Fibroblast of lung (primary cell): ENCODE results near the gene ASTN2. TPM values are rescaled to one million over a fixed set of nuclear protein-coding genes. Genes with fewer than 3 reads are reported as not detected.

Source experiments
- DNase-seq, 2 donors: peaks; one replicate each; pipeline versions ENCODE4 v3.0.0 to v3.0.0-alpha.2; 2010; ENCODE audit warnings: low read depth in 2 of 2
- H2AFZ ChIP-seq: 2 replicates; pipeline ENCODE4 v1.5.1; 2012; ENCODE audit warnings: low read length, control low read depth, inconsistent platforms
- H3K27ac ChIP-seq: 2 replicates; pipeline ENCODE4 v1.5.1; 2011; ENCODE audit warnings: low read length, control low read depth; ENCODE audit not compliant: insufficient read depth
- H3K27me3 ChIP-seq: 2 replicates; pipeline ENCODE4 v1.5.1; 2011; ENCODE audit warnings: mild to moderate bottlenecking, low read length; ENCODE audit not compliant: control insufficient read depth, insufficient read depth
- H3K36me3 ChIP-seq: 2 replicates; pipeline ENCODE4 v1.5.1; 2011; ENCODE audit warnings: low read length; ENCODE audit not compliant: control insufficient read depth, insufficient read depth
- H3K4me1 ChIP-seq: 2 replicates; pipeline ENCODE4 v1.5.1; 2011; ENCODE audit warnings: low read length; ENCODE audit not compliant: control insufficient read depth, insufficient read depth; ENCODE audit errors: extremely low read depth
- H3K4me2 ChIP-seq: 2 replicates; pipeline ENCODE4 v1.5.1; 2011; ENCODE audit warnings: low read length, control low read depth; ENCODE audit not compliant: insufficient read depth; ENCODE audit errors: extremely low read depth
- H3K4me3 ChIP-seq, 4 experiments: fragments of 200-600 bp in 1 of 4; sonication (generic) in 1 of 4; replicated peaks in 1 of 4; 2 replicates each; pipeline ENCODE4 v1.5.1; 2011 to 2016; ENCODE audit warnings: low read length in 4 of 4, low read depth in 3 of 4, mild to moderate bottlenecking in 3 of 4, control low read depth in 2 of 4, inconsistent platforms in 1 of 4, mixed read lengths in 1 of 4; ENCODE audit not compliant: insufficient read depth in 1 of 4; ENCODE audit errors: control extremely low read depth in 1 of 4
- H3K79me2 ChIP-seq: 2 replicates; pipeline ENCODE4 v1.5.1; 2012; ENCODE audit warnings: mild to moderate bottlenecking, low read length, inconsistent platforms; ENCODE audit not compliant: control insufficient read depth, insufficient read depth
- H3K9ac ChIP-seq: 2 replicates; pipeline ENCODE4 v1.5.1; 2011; ENCODE audit warnings: mild to moderate bottlenecking, low read length, control low read depth; ENCODE audit not compliant: insufficient read depth
- H3K9me3 ChIP-seq: 2 replicates; pipeline ENCODE4 v1.5.1; 2012; ENCODE audit warnings: low read depth, low read length; ENCODE audit not compliant: control insufficient read depth, insufficient read depth
- H4K20me1 ChIP-seq: 2 replicates; pipeline ENCODE4 v1.5.1; 2011; ENCODE audit warnings: low read length; ENCODE audit not compliant: control insufficient read depth, insufficient read depth; ENCODE audit errors: extremely low read depth
- CTCF ChIP-seq, 2 donors: IDR thresholded peaks in 1 of 2; conservative IDR thresholded peaks in 1 of 2; 1 replicate in 1 of 2; 2 replicates in 1 of 2; pipeline ENCODE4 v1.5.1; 2011 to 2012; ENCODE audit warnings: low read length in 2 of 2, control low read depth in 1 of 2, inconsistent platforms in 1 of 2, low read depth in 1 of 2, mild to moderate bottlenecking in 1 of 2
- EZH2 ChIP-seq: IDR thresholded peaks from 2 replicates; pipeline ENCODE4 v1.5.1; 2012; ENCODE audit warnings: low read length, control low read depth, mild to moderate bottlenecking; ENCODE audit errors: missing control alignments
- polyA plus RNA-seq, 2 donors: library from polyadenylated mRNA; depleted of rRNA in 1 of 2; stranded (reverse) in 1 of 2; unstranded in 1 of 2; fragments of >200 nt; gene quantifications; 2 replicates each; pipeline ENCODE4 v1.2.1, GENCODE V29; 2011 to 2012; ENCODE audit warnings: missing spikeins in 1 of 2
- total RNA-seq: library from RNA; depleted of rRNA; stranded (reverse); fragments of >200 nt; gene quantifications from 2 replicates; pipeline ENCODE4 v1.2.1, GENCODE V29; 2014

Gene ASTN2
- total and polyA plus RNA-seq, 2 donors (not counting 1 experiment from before 2014, with no cell fraction given) = 2.2 to 19.2 TPM

- no peak overlapping the region for H3K9ac ChIP-seq
- H3K4me3 ChIP-seq = no peak overlapping the region
- no peaks in the 10 kb centered on the region for H3K27me3 ChIP-seq
- DNase-seq = no peak
- no peak for TF ChIP-seq EZH2
- H3K27ac ChIP-seq = no peak overlapping the region
- no peaks in the 10 kb centered on the region for H3K9me3 ChIP-seq
- no peaks in the 10 kb centered on the region for H3K36me3 ChIP-seq
- no peaks in the 10 kb centered on the region for H4K20me1 ChIP-seq
- H3K4me2 ChIP-seq = no peak overlapping the region
- no peak overlapping the region for H2AFZ ChIP-seq
- H3K4me1 ChIP-seq = no peaks in the 10 kb centered on the region
- H3K79me2 ChIP-seq = no peaks in the 10 kb centered on the region
Observed at GRCh38 chr9:117081641-117082317, 333.1 kb downstream of the ASTN2 start.

- no peak overlapping the region for H2AFZ ChIP-seq
- TF ChIP-seq EZH2 = no peak
- TF ChIP-seq CTCF (conservative IDR thresholded peaks at IDR 0.05 in 1 of 2, IDR thresholded peaks at IDR 0.05 in 1 of 2; ENCODE audit: low read depth in 1 of 2, low read length in 2 of 2) = no peak
- no peaks in the 10 kb centered on the region for H3K79me2 ChIP-seq
- no peak for DNase-seq
- H3K4me3 ChIP-seq = no peak overlapping the region
- no peaks in the 10 kb centered on the region for H3K9me3 ChIP-seq
- H3K27ac ChIP-seq = no peak overlapping the region
- H3K4me1 ChIP-seq = no peaks in the 10 kb centered on the region
- no peaks in the 10 kb centered on the region for H4K20me1 ChIP-seq
- H3K36me3 ChIP-seq = no peaks in the 10 kb centered on the region
- no peak overlapping the region for H3K4me2 ChIP-seq
- no peak overlapping the region for H3K9ac ChIP-seq
- no peaks in the 10 kb centered on the region for H3K27me3 ChIP-seq
Observed at GRCh38 chr9:117080765-117081390, 334.0 kb downstream of the ASTN2 start.

- Histone ChIP-seq H3K9ac (no peak overlapping the region), H4K20me1 (no peaks in the 10 kb centered on the region), H3K4me1 (no peaks in the 10 kb centered on the region)
Observed at GRCh38 chr9:117076571-117077290, 338.1 kb downstream of the ASTN2 start.

More at GRCh38 chr9:117076571-117077290, 338.1 kb downstream of the ASTN2 start:
- Histone ChIP-seq H2AFZ (no peak overlapping the region), H3K79me2 (no peaks in the 10 kb centered on the region), H3K4me3 (no peak overlapping the region), H3K27ac (no peak overlapping the region), H3K4me2 (no peak overlapping the region), H3K9me3 (no peaks in the 10 kb centered on the region), H3K27me3 (no peaks in the 10 kb centered on the region), H3K36me3 (no peaks in the 10 kb centered on the region)
- TF ChIP-seq EZH2 = no peak
- TF ChIP-seq CTCF (conservative IDR thresholded peaks at IDR 0.05 in 1 of 2, IDR thresholded peaks at IDR 0.05 in 1 of 2; ENCODE audit: low read depth in 1 of 2, low read length in 2 of 2) = no peak
- DNase-seq = no peak
